Esophagus squamous epithelium (tissue), 4 donors: ENCODE measurements around the gene PF4V1.
A peak's percentile ranks its signal among the peaks of the same experiment; 100 is the strongest.

Source experiments
- POLR2A ChIP-seq, 4 donors: fragments of 450-650 bp; IDR thresholded peaks; one replicate each; pipeline ENCODE4 v1.6.1; 2017; ENCODE audit warnings: antibody characterized with exemption in 4 of 4, mild to moderate bottlenecking in 4 of 4, moderate library complexity in 3 of 4
- TF ChIP-seq, protein P1 (sequence below), 6 experiments: fragments of 450-650 bp in 4 of 6; fragments of 200-600 bp in 2 of 6; sonication (generic) in 2 of 6; IDR thresholded peaks; one replicate each; pipeline ENCODE4 v1.5.1; 2016 to 2019; ENCODE audit warnings: antibody characterized with exemption in 6 of 6, mild to moderate bottlenecking in 4 of 6, moderate library complexity in 4 of 6

DNA sequence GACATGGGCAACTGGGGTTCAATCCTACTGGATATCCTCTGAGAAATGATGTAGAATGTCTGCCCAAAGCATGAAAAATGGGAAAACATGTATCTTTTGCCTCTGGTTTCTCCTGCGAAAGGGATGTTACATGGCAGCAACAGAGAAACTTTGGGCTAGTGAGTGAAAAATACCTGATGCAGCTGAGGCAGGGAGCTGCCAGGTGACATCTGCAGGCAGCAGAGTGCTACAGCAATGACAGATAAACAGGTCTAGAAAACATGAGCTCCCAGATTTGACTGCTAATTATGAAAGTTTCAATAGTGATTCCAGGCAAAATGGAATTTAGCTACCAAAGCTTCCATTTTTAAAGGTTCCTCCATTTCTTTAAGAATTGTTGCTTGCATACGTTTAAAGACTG, 11.3 kb downstream of the PF4V1 start:
- TF ChIP-seq, protein P1, sequence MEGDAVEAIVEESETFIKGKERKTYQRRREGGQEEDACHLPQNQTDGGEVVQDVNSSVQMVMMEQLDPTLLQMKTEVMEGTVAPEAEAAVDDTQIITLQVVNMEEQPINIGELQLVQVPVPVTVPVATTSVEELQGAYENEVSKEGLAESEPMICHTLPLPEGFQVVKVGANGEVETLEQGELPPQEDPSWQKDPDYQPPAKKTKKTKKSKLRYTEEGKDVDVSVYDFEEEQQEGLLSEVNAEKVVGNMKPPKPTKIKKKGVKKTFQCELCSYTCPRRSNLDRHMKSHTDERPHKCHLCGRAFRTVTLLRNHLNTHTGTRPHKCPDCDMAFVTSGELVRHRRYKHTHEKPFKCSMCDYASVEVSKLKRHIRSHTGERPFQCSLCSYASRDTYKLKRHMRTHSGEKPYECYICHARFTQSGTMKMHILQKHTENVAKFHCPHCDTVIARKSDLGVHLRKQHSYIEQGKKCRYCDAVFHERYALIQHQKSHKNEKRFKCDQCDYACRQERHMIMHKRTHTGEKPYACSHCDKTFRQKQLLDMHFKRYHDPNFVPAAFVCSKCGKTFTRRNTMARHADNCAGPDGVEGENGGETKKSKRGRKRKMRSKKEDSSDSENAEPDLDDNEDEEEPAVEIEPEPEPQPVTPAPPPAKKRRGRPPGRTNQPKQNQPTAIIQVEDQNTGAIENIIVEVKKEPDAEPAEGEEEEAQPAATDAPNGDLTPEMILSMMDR (IDR thresholded peaks at IDR 0.05) = peak in 4 of 6 experiments; percentile 28 to 66 (median 42)
- TF ChIP-seq POLR2A (IDR thresholded peaks at IDR 0.05) = no peak
